GM12864 (cell line): ENCODE results near the gene LPCAT4.

Experiments
- DNase-seq: peaks from one replicate; pipeline ENCODE4 v3.0.0-alpha.2; 2011; ENCODE audit warnings: low read depth
- H3K4me3 ChIP-seq: 2 replicates; pipeline ENCODE4 v1.5.1; 2011; ENCODE audit warnings: mild to moderate bottlenecking, low read depth, low read length, control low read depth
- CTCF ChIP-seq: IDR thresholded peaks from 2 replicates; pipeline ENCODE4 v1.5.1; 2011; ENCODE audit warnings: low read depth, mild to moderate bottlenecking, moderate library complexity, low read length, control low read depth, inconsistent platforms; ENCODE audit errors: missing control alignments

Gene LPCAT4

GRCh38 chr15:34364041-34364440, 3.0 kb downstream of the LPCAT4 start:
- no peak for TF ChIP-seq CTCF
- DNase-seq = no peak
- H3K4me3 ChIP-seq = no peak overlapping the region

- TF ChIP-seq CTCF = no peak
- DNase-seq = no peak
- H3K4me3 ChIP-seq = no peak overlapping the region
Measured at GRCh38 chr15:34362047-34362773, 4.8 kb downstream of the LPCAT4 start.

- no peak for TF ChIP-seq CTCF
- DNase-seq = no peak
- H3K4me3 ChIP-seq = no peak overlapping the region
Measured at GRCh38 chr15:34361278-34361677, 5.7 kb downstream of the LPCAT4 start.

- DNase-seq = no peak
Measured at GRCh38 chr15:34360298-34360697, 6.7 kb downstream of the LPCAT4 start.

GRCh38 chr15:34359416-34359815, 7.6 kb downstream of the LPCAT4 start:
- no peak for DNase-seq
- TF ChIP-seq CTCF = no peak
- H3K4me3 ChIP-seq = no peak overlapping the region

More at GRCh38 chr15:34360298-34360697, 6.7 kb downstream of the LPCAT4 start:
- TF ChIP-seq CTCF = no peak
- H3K4me3 ChIP-seq = no peak overlapping the region

- TF ChIP-seq CTCF = no peak
- no peak overlapping the region for H3K4me3 ChIP-seq
Measured at GRCh38 chr15:34358948-34359347, 8.0 kb downstream of the LPCAT4 start.

GRCh38 chr15:34358367-34358766, 8.6 kb downstream of the LPCAT4 start:
- no peak for TF ChIP-seq CTCF
- no peak for DNase-seq
- H3K4me3 ChIP-seq = no peak overlapping the region

More at GRCh38 chr15:34358948-34359347, 8.0 kb downstream of the LPCAT4 start:
- no peak for DNase-seq
